Adrenal gland (tissue), 12 donors: ENCODE data around the gene C1R. TPM values are rescaled to one million over a fixed set of nuclear protein-coding genes. Genes with fewer than 3 reads are reported as not detected.
A peak's percentile ranks its signal among the peaks of the same experiment; 100 is the strongest.

Source experiments
- DNase-seq, 7 donors: peaks; one replicate each; pipeline ENCODE4 v3.0.0-alpha.2; 2019 to 2020
- H3K27ac ChIP-seq, 5 donors: fragments of 200-600 bp; sonication (generic) in 4 of 5; 1 replicate in 3 of 5; 2 replicates in 2 of 5; pipeline versions ENCODE4 v1.5.1 to v1.8.0; 2016 to 2020; ENCODE audit warnings: mild to moderate bottlenecking in 1 of 5
- H3K27me3 ChIP-seq: fragments of 200-600 bp; 2 replicates; pipeline ENCODE4 v1.8.0; 2021
- H3K36me3 ChIP-seq, 2 donors: fragments of 200-600 bp; replicated peaks in 1 of 2; 1 replicate in 1 of 2; 2 replicates in 1 of 2; pipeline versions ENCODE4 v1.5.1 to v1.8.0; 2018 to 2022
- H3K4me1 ChIP-seq, 2 donors: fragments of 200-600 bp; replicated peaks in 1 of 2; 1 replicate in 1 of 2; 2 replicates in 1 of 2; pipeline versions ENCODE4 v1.5.1 to v1.8.0; 2018 to 2021
- H3K4me3 ChIP-seq, 4 donors: fragments of 200-600 bp; sonication (generic) in 3 of 4; one replicate each; pipeline ENCODE4 v1.5.1; 2016 to 2018
- H3K9me3 ChIP-seq, 3 donors: fragments of 200-600 bp; sonication (generic) in 1 of 3; replicated peaks in 1 of 3; 1 replicate in 2 of 3; 2 replicates in 1 of 3; pipeline versions ENCODE4 v1.5.1 to v1.8.0; 2016 to 2021
- CTCF ChIP-seq, 6 experiments: fragments of 450-650 bp in 4 of 6; fragments of 200-600 bp in 2 of 6; sonication (generic) in 1 of 6; IDR thresholded peaks; 1 replicate in 5 of 6; 2 replicates in 1 of 6; pipeline versions ENCODE4 v1.5.1 to v1.8.0; 2016 to 2021; ENCODE audit warnings: antibody characterized with exemption in 6 of 6, mild to moderate bottlenecking in 2 of 6, moderate library complexity in 1 of 6
- POLR2A ChIP-seq, 2 donors: fragments of 450-650 bp; IDR thresholded peaks; one replicate each; pipeline ENCODE4 v1.6.1; 2017; ENCODE audit warnings: antibody characterized with exemption in 2 of 2, mild to moderate bottlenecking in 2 of 2, moderate library complexity in 1 of 2
- WGBS, 4 donors: extraction: QIAGEN DNeasy Blood & Tissue Kit in 2 of 4; methylation state at CpG; one replicate each; pipeline versions ENCODE4 v1.1.5 to v1.1.7; 2013 to 2017; 5-methylcytosine and 5-hydroxymethylcytosine counted together
- intact Hi-C, 2 donors: fragments of 100-400 bp; cut with DNase I; formaldehyde crosslinking; loops; one replicate each; pipeline versions ENCODE4 v1.14.1 to v1.15.0; 2022 to 2023
- polyA plus RNA-seq, 3 donors: library from polyadenylated mRNA; stranded (reverse); fragments of 200-250 nt in 2 of 3; fragments of 350-450 nt in 1 of 3; fragmentation: Illumina TruSeq in 1 of 3; extraction: RNeasy Lipid Tissue Mini Kit (QIAGEN cat#74804) in 1 of 3; gene quantifications; one replicate each; pipeline ENCODE4 v1.2.3, GENCODE V29; 2013 to 2014
- total RNA-seq, 9 donors: library from RNA; depleted of rRNA in 4 of 9; stranded (reverse); fragments of >200 nt in 4 of 9; fragments of 120-200 nt in 1 of 9; fragmentation: NEBNext Ultra II Directional in 1 of 9; extraction: Animal tissue kit (Norgen Biotek cat#: 25700) in 1 of 9; gene quantifications; one replicate each; pipeline versions ENCODE4 v1.1.0 to v1.2.4, GENCODE V29; 2013 to 2023
- donor health status: healthy with polysubstance abuse.
- donor health status: Bipolar disorder and iron deficiency.
- donor health status: DM: yes; HTN: yes; CAD: no.
- donor health status: DM: no; HTN: no; CAD: no.
- donor health status: DM: no; HTN: no; CAD: no.
- donor health status: DM: yes; HTN: yes; CAD: no.

C1R gene
- total and polyA plus RNA-seq, 12 donors = 10.3 to 1,160 (median 366) TPM

GRCh38 chr12:7129287-7129871, 37.1 kb upstream of the C1R start:
- Histone ChIP-seq H3K27me3 (no peaks in the 10 kb centered on the region), H3K27ac (peak overlapping the region in 3 of 5 donors; percentile 55 to 84 (median 73)), H3K4me1 (peaks cover 20 to 32% of the 10 kb centered on the region in 2 donors), H3K36me3 (peaks cover 0 to 5% of the 10 kb centered on the region in 2 donors), H3K4me3 (peak overlapping the region; percentile 45 to 78 (median 54)), H3K9me3 (no peaks in the 10 kb centered on the region)
- DNase-seq = peak in 1 of 7 donors; percentile 22
- 6 to 66% (median 9%) methylated on average over 2 to 19 of the region's 19 CpGs for WGBS, 4 donors
- TF ChIP-seq POLR2A (IDR thresholded peaks at IDR 0.05) = no peak
- TF ChIP-seq CTCF (IDR thresholded peaks at IDR 0.05) = no peak
- intact Hi-C loops = no loop called here

GRCh38 chr12:7128681-7129286, 36.5 kb upstream of the C1R start, which contains the start of gene RBP5:
RBP5 (minus strand) TSS chr12:7128889; CDS start chr12:7128775, 114 bp downstream.
- Histone ChIP-seq H3K9me3 (no peaks in the 10 kb centered on the region), H3K27ac (peak within 1 kb of the TSS in 3 of 5 donors; percentile 55 to 84 (median 73)), H3K4me1 (peaks cover 20 to 36% of the 10 kb centered on the region in 2 donors), H3K36me3 (no peaks in the 10 kb centered on the region), H3K4me3 (peak within 1 kb of the TSS; percentile 45 to 78 (median 54)), H3K27me3 (no peaks in the 10 kb centered on the region)
- 60 to 65% (median 62%) methylated on average over 6 to 7 of the region's 7 CpGs for WGBS, 4 donors
- intact Hi-C loops = no loop called here
- peak in 6 of 7 donors; percentile 47 to 70 (median 56) for DNase-seq
- no peak for TF ChIP-seq POLR2A (IDR thresholded peaks at IDR 0.05)
- no peak for TF ChIP-seq CTCF (IDR thresholded peaks at IDR 0.05)

- intact Hi-C loops = no loop called here
- Histone ChIP-seq H3K27me3 (no peaks in the 10 kb centered on the region), H3K9me3 (no peaks in the 10 kb centered on the region), H3K4me3 (peak overlapping the region in 1 of 4 donors; percentile 37), H3K4me1 (peaks cover 22 to 43% of the 10 kb centered on the region in 2 donors), H3K36me3 (no peaks in the 10 kb centered on the region), H3K27ac (peak overlapping the region in 1 of 5 donors; percentile 62)
- 61 to 92% (median 85%) methylated on average over 8 to 17 of the region's 17 CpGs for WGBS, 4 donors
- TF ChIP-seq POLR2A (IDR thresholded peaks at IDR 0.05) = no peak
- no peak for TF ChIP-seq CTCF (IDR thresholded peaks at IDR 0.05)
- no peak for DNase-seq
Measured at GRCh38 chr12:7127916-7128626, 35.8 kb upstream of the C1R start.

- Histone ChIP-seq H3K27me3 (no peaks in the 10 kb centered on the region), H3K4me3 (no peak overlapping the region), H3K4me1 (peaks cover 23 to 41% of the 10 kb centered on the region in 2 donors), H3K27ac (no peak overlapping the region), H3K9me3 (no peaks in the 10 kb centered on the region), H3K36me3 (no peaks in the 10 kb centered on the region)
- no peak for TF ChIP-seq CTCF (IDR thresholded peaks at IDR 0.05)
- no peak for TF ChIP-seq POLR2A (IDR thresholded peaks at IDR 0.05)
- 69 to 96% (median 79%) methylated on average over 4 of the region's 4 CpGs for WGBS, 4 donors
- no peak for DNase-seq
- intact Hi-C loops = no loop called here
Measured at GRCh38 chr12:7125632-7126227, 33.5 kb upstream of the C1R start.
